C4-2B (cell line): ENCODE measurements around the gene DNM1.
"Not testable (repeated sequence)": the region's sequence is repeated elsewhere in the genome, so short reads cannot be mapped to it uniquely, and the experiment has no call there.

Source experiments
- H3K27ac ChIP-seq: fragments of 450-650 bp; 2 replicates; pipeline ENCODE4 v1.5.1; 2017
- CTCF ChIP-seq: fragments of 450-650 bp; conservative IDR thresholded peaks from 2 replicates; pipeline ENCODE4 v1.5.1; 2017; ENCODE audit warnings: mild to moderate bottlenecking
- ZFX ChIP-seq: fragments of 450-650 bp; IDR thresholded peaks from 2 replicates; pipeline ENCODE4 v1.6.1; 2017

Gene DNM1

GRCh38 chr9:128178806-128179431, 24.3 kb upstream of the DNM1 start:
- H3K27ac ChIP-seq, result no peak overlapping the region
- TF ChIP-seq ZFX (no peak), CTCF (no peak)

DNA sequence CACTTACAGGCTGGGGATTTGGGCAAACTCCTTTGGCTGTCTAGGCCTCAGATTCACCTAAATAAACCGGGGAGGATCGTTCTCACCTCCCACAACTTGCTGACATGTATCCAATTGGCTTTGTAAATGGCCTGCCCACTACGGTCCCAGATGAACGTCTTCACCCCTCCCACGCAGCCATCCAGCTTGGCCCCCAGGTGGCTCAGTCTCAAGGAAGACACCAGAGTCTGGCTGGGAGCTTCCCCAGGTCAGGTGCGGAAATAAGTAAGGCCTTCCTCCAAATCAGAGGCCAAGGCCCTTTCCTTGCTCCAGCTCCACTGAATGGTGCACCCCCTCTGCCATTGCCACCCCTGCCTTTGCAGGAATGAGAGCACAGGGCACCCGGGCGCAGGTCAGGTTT, 23.2 kb upstream of the DNM1 start:
- TF ChIP-seq CTCF (no peak), ZFX (no peak)

GRCh38 chr9:128180447-128180846, 22.7 kb upstream of the DNM1 start:
- TF ChIP-seq CTCF, result no peak
- no peak for TF ChIP-seq ZFX
- H3K27ac ChIP-seq, result no peak overlapping the region

More for the DNA sequence above, 23.2 kb upstream of the DNM1 start:
- no peak overlapping the region for H3K27ac ChIP-seq

GRCh38 chr9:128181480-128181879, 21.7 kb upstream of the DNM1 start:
- peak; percentile 71 for TF ChIP-seq CTCF
- H3K27ac ChIP-seq, result not testable (repeated sequence)

DNA sequence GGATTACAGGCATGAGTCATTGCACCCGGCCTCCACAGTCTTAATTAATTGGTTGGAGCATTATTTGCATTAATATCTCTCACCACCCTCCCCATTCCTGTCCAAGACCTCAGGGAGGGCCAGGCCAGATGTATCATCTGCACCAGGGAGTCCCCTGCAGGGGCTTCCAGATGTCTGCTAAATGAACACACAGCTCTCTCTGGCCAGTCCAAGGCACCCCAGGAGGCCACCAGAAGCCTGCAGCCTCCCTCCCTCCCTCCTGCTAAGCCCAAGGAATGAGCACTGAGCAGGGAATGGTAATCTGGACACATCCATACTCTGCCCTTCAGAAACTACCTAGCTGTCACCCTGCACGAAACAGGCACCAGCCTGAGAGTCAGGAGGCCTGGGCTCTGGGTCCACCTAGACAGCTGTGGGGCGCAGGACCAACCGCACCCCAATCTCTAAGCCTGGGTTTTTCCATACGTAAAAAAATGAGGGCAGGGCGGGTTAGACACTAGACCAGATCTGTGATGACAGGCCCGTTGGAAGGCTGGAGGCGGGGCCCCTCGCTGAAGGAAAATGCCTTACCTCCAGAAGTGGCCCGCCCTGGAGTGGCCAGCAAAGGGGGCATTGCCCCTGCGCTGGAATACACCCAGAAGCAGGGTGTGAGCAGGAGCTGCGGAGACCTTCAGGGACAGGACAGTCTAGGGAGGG, 20.1 kb upstream of the DNM1 start:
- TF ChIP-seq ZFX (no peak), CTCF (no peak)

GRCh38 chr9:128185979-128186965, 16.9 kb upstream of the DNM1 start:
- TF ChIP-seq ZFX, result no peak
- no peak for TF ChIP-seq CTCF

More for the DNA sequence above, 20.1 kb upstream of the DNM1 start:
- no peak overlapping the region for H3K27ac ChIP-seq

More at GRCh38 chr9:128185979-128186965, 16.9 kb upstream of the DNM1 start:
- H3K27ac ChIP-seq, result no peak overlapping the region
